GM23248 (cell line): ENCODE measurements around the gene MTCL1.

Experiments used
- EZH2 ChIP-seq: fragments of 200-600 bp; sonication (generic); IDR thresholded peaks from 2 replicates; pipeline ENCODE4 v1.6.1; 2018; ENCODE audit warnings: antibody characterized with exemption, mild to moderate bottlenecking; ENCODE audit not compliant: insufficient read depth, poor library complexity, severe bottlenecking
- EZH2phosphoT487 ChIP-seq: fragments of 200-600 bp; sonication (generic); IDR thresholded peaks from 2 replicates; pipeline ENCODE4 v1.6.1; 2018; ENCODE audit warnings: antibody characterized with exemption, moderate library complexity, mild to moderate bottlenecking, low read depth; ENCODE audit not compliant: insufficient read depth

DNA sequence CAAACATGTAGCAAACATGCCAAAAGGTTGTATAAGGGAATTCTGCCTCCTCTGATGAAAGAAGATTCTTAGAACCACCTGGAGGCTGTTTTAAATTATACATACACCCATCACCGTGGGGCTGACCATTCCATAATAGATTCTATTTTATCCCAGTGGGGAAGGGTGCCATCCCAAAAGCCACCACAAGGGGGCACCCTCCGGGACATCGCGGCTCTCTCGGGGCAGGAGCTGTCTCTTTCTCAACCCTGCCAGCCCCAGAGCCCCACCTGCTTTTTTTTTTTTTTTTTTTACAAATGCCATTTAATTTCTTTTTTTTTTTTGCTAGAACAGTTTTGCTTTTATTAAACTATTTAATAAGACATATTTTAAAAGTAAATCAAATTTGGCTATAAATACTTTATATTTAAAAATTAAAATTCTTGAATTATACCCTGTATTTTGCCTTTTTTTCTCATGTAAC is 8.6 kb upstream of the MTCL1 start:
- no peak for TF ChIP-seq EZH2
- TF ChIP-seq EZH2phosphoT487: no peak
